ENCODE results near the gene GREB1L. TPM values are rescaled to one million over a fixed set of nuclear protein-coding genes. Genes with fewer than 3 reads are reported as not detected.

The GREB1L gene
- total RNA-seq, 1 experiment from 2014 or later: 1.2 TPM

DNA sequence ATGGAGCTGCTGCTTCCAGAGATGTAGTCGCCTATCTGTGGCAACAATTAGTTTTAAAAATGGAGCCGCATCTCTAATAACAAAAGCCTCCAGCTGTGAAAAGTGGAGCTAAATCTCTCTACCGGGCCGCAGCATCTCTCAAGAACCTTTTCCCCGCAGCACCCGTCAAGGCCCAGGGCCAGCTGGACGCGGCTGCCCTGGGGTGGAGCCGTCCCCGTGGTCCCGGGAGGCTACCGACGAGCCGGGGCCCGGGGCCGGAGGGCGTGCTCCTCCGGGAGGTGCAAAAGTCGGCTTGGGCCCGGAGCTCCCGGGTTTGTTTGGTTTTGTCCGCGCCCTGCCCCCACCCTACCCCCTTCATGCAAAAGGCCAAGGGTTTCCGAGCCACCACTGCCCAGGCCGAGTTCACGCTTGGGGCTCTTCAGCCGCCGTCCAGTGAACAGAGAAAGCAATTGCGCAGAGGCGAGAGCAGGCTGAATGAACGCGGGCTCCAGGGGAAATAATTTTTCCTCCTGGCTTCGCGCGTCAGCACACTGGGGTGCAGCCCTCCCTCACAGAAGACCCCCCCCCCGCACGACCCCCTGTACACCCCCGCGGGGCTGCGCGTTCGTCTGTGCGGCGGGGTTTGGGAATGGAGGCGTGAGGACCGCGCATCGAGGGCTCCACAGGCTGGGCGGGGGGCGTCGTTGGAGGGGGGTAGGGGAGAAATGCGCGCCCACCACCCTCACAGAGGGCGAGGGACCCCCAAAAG is 557 bp upstream of the GREB1L start:
- Histone ChIP-seq H3K9me3 (replicated peaks) (0 out of 2 replicates have a peak, but pooled peaks cover 2% of the 10 kb centered on the region), H3K27me3 (replicated peaks) (peaks cover 52% of the 10 kb centered on the region), H3K36me3 (no peaks in the 10 kb centered on the region), H3K4me1 (replicated peaks) (peaks cover 10% of the 10 kb centered on the region), H3K4me3 (no peak overlapping the region), H3K27ac (no peak overlapping the region)
- DNase-seq (ENCODE audit: low read depth in 1 of 2, low spot score in 2 of 2): no peak

- peaks cover 52% of the 10 kb centered on the region for H3K27me3 ChIP-seq (replicated peaks)
- DNase-seq (ENCODE audit: low read depth in 1 of 2, low spot score in 2 of 2): no peak
- 0 out of 2 replicates have a peak, but pooled peaks cover 2% of the 10 kb centered on the region for H3K9me3 ChIP-seq (replicated peaks)
- no peaks in the 10 kb centered on the region for H3K36me3 ChIP-seq
- no peak overlapping the region for H3K27ac ChIP-seq
- peak overlapping the region; percentile 50 for H3K4me3 ChIP-seq
- H3K4me1 ChIP-seq (replicated peaks): peaks cover 10% of the 10 kb centered on the region
Measured at GRCh38 chr18:21242780-21243401, 859 bp downstream of the GREB1L start.

DNA sequence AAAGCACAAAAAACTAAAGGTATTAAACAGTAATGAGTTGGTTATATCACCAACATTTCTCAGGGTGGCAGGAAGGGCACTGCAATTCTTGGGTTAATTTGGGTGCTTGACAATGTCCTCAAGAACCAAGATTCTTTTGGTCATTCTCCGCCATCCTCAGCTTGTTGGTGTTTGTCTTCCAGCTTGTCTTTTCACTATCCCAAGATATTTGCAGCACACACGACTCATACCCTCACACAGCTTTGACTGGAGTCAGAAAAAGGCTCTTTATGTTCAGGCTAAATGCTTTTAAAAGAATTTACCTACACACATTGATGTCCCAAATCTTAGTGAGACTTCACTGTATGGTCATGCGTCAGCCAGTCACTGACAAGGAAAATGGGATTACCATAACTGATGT is 12.5 kb downstream of the GREB1L start:
- no peaks in the 10 kb centered on the region for H3K36me3 ChIP-seq
- H3K9me3 ChIP-seq (replicated peaks): no peaks in the 10 kb centered on the region
- H3K27ac ChIP-seq: no peak overlapping the region
- no peaks in the 10 kb centered on the region for H3K4me1 ChIP-seq (replicated peaks)
- no peak overlapping the region for H3K4me3 ChIP-seq
- DNase-seq (ENCODE audit: low read depth in 1 of 2, low spot score in 2 of 2): no peak
- no peaks in the 10 kb centered on the region for H3K27me3 ChIP-seq (replicated peaks)

DNA sequence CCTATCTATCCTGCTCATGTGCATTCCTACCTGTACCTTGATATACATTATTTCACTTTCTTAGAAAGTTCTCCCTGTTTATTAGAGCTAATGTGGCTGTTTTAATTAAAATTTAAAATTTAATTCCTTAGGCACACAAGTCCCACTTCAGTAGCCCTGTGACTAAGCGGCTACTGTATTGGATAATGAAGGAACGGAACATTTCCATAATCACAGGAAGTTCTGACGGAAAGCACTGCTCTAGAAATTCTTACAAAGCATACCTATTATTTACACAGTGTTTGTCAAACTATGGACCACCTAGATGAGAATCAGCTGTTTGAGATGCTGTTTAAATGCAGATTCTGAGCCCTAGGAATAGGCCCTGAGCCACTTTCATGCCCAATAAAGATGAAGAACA is 13.2 kb downstream of the GREB1L start:
- Histone ChIP-seq H3K36me3 (no peaks in the 10 kb centered on the region), H3K27me3 (replicated peaks) (no peaks in the 10 kb centered on the region), H3K27ac (no peak overlapping the region), H3K4me3 (no peak overlapping the region), H3K9me3 (replicated peaks) (no peaks in the 10 kb centered on the region), H3K4me1 (replicated peaks) (no peaks in the 10 kb centered on the region)
- no peak for DNase-seq (ENCODE audit: low read depth in 1 of 2, low spot score in 2 of 2)

DNA sequence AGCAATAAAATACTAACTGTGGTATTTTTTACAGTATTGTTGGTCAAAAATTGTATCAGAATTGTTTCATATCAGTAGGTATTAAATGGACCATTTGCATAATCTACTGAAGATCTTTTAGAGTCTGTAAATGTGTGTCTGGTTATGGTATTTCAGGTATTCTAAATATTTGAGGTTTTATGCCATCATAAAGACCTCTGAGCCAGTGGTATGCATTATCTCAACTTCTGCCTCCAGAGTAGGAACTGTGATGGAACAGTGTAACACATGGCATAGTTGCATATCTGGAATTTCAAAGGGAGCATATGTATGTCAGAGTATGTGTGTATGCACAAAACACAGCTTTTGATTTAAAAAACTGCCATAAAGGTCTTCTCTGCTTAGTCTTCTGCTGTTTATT is 15.4 kb downstream of the GREB1L start:
- Histone ChIP-seq H3K4me1 (replicated peaks) (no peaks in the 10 kb centered on the region), H3K27me3 (replicated peaks) (no peaks in the 10 kb centered on the region), H3K36me3 (no peaks in the 10 kb centered on the region), H3K27ac (no peak overlapping the region), H3K4me3 (no peak overlapping the region), H3K9me3 (replicated peaks) (no peaks in the 10 kb centered on the region)
- no peak for DNase-seq (ENCODE audit: low read depth in 1 of 2, low spot score in 2 of 2)

DNA sequence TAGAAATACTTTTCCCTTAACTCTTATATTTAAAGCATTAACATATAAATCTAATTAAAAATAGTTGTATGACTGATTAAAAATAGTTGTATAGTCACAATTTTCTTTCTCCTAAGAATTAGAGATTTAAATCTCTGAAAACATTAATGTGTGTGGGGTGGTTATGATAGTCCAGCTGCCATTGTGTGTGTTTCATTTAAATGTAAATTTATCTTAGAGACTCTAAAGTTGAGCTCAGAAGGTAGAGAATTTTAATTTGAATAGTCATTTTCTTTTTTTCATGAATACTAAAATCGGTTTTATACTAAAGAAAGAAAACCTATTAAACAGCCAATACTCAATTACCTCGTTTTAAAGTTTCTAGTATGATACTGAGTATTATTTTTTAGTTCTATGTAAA is 18.6 kb downstream of the GREB1L start:
- Histone ChIP-seq H3K9me3 (replicated peaks) (no peaks in the 10 kb centered on the region), H3K27me3 (replicated peaks) (no peaks in the 10 kb centered on the region), H3K36me3 (no peaks in the 10 kb centered on the region), H3K27ac (no peak overlapping the region), H3K4me3 (no peak overlapping the region), H3K4me1 (replicated peaks) (no peaks in the 10 kb centered on the region)
- DNase-seq (ENCODE audit: low read depth in 1 of 2, low spot score in 2 of 2): no peak

- H3K27me3 ChIP-seq (replicated peaks): no peaks in the 10 kb centered on the region
- H3K4me1 ChIP-seq (replicated peaks): no peaks in the 10 kb centered on the region
- H3K36me3 ChIP-seq: no peaks in the 10 kb centered on the region
- H3K9me3 ChIP-seq (replicated peaks): no peaks in the 10 kb centered on the region
- H3K27ac ChIP-seq: no peak overlapping the region
- H3K4me3 ChIP-seq: no peak overlapping the region
- no peak for DNase-seq (ENCODE audit: low read depth in 1 of 2, low spot score in 2 of 2)
Measured at GRCh38 chr18:21261352-21261751, 19.3 kb downstream of the GREB1L start.

GRCh38 chr18:21262244-21262643 is 20.2 kb downstream of the GREB1L start:
- no peak overlapping the region for H3K4me3 ChIP-seq
- no peaks in the 10 kb centered on the region for H3K9me3 ChIP-seq (replicated peaks)
- DNase-seq (ENCODE audit: low read depth in 1 of 2, low spot score in 2 of 2): no peak
- H3K27me3 ChIP-seq (replicated peaks): no peaks in the 10 kb centered on the region
- no peaks in the 10 kb centered on the region for H3K36me3 ChIP-seq
- H3K27ac ChIP-seq: no peak overlapping the region
- no peaks in the 10 kb centered on the region for H3K4me1 ChIP-seq (replicated peaks)

DNA sequence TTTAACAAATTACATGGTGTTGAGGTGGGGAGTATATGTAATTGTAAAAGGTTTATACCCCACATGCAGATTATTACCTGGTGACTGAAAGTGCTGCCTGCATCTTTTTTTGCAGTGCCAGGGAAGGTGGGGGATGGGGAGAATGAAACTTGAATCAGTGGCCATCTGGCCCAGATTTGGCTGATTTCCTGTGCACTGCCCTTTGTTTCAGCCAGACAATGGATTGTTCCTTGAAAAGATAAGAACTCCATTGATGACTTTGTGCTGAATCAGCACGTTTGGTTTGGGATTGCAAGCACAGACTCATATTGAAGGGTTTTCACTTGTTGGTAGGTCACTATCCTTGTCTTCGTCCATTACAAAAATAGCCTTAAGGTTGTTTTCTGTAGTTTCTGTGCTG is 20.9 kb downstream of the GREB1L start:
- Histone ChIP-seq H3K4me1 (replicated peaks) (no peaks in the 10 kb centered on the region), H3K4me3 (no peak overlapping the region), H3K9me3 (replicated peaks) (no peaks in the 10 kb centered on the region), H3K27ac (no peak overlapping the region), H3K36me3 (no peaks in the 10 kb centered on the region), H3K27me3 (replicated peaks) (no peaks in the 10 kb centered on the region)
- DNase-seq (ENCODE audit: low read depth in 1 of 2, low spot score in 2 of 2): no peak

DNA sequence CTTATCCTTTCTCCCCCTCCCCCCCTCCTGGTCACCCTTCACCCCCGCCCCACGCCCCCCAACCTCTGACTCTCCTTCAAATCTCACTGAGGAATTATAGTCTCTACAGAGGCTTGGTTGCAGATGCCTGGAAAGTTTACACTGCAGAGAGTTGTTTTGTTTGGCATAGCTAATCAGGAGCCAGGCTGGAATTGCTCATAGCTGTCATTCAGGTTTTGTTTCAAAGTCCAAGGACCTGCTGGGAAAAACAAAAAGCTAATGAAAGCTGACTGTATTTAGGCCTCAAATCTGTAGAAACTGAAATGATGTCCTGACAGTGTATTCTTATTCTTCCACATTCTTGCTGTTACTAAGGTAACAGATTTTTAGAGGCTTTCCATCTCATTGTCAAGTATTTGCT is 22.6 kb downstream of the GREB1L start:
- H3K4me1 ChIP-seq (replicated peaks): no peaks in the 10 kb centered on the region
- H3K4me3 ChIP-seq: no peak overlapping the region
- H3K27ac ChIP-seq: no peak overlapping the region
- no peak for DNase-seq (ENCODE audit: low read depth in 1 of 2, low spot score in 2 of 2)
- H3K9me3 ChIP-seq (replicated peaks): no peaks in the 10 kb centered on the region
- 0 out of 2 replicates have a peak, but pooled peaks cover 3% of the 10 kb centered on the region for H3K27me3 ChIP-seq (replicated peaks)
- H3K36me3 ChIP-seq: no peaks in the 10 kb centered on the region

- 0 out of 2 replicates have a peak, but pooled peaks cover 3% of the 10 kb centered on the region for H3K27me3 ChIP-seq (replicated peaks)
- H3K27ac ChIP-seq: no peak overlapping the region
- no peak for DNase-seq (ENCODE audit: low read depth in 1 of 2, low spot score in 2 of 2)
- no peaks in the 10 kb centered on the region for H3K9me3 ChIP-seq (replicated peaks)
- no peak overlapping the region for H3K4me3 ChIP-seq
- H3K36me3 ChIP-seq: no peaks in the 10 kb centered on the region
- no peaks in the 10 kb centered on the region for H3K4me1 ChIP-seq (replicated peaks)
Measured at GRCh38 chr18:21265971-21266673, 24.1 kb downstream of the GREB1L start.

- Histone ChIP-seq H3K4me3 (no peak overlapping the region), H3K9me3 (replicated peaks) (no peaks in the 10 kb centered on the region), H3K27me3 (replicated peaks) (0 out of 2 replicates have a peak, but pooled peaks cover 3% of the 10 kb centered on the region), H3K4me1 (replicated peaks) (no peaks in the 10 kb centered on the region), H3K27ac (no peak overlapping the region), H3K36me3 (no peaks in the 10 kb centered on the region)
- DNase-seq (ENCODE audit: low read depth in 1 of 2, low spot score in 2 of 2): no peak
Measured at GRCh38 chr18:21267400-21267799, 25.4 kb downstream of the GREB1L start.

- Histone ChIP-seq H3K4me3 (no peak overlapping the region), H3K9me3 (replicated peaks) (no peaks in the 10 kb centered on the region), H3K27me3 (replicated peaks) (0 out of 2 replicates have a peak, but pooled peaks cover 3% of the 10 kb centered on the region), H3K27ac (no peak overlapping the region), H3K36me3 (no peaks in the 10 kb centered on the region), H3K4me1 (replicated peaks) (no peaks in the 10 kb centered on the region)
- no peak for DNase-seq (ENCODE audit: low read depth in 1 of 2, low spot score in 2 of 2)
Measured at GRCh38 chr18:21269349-21269748, 27.3 kb downstream of the GREB1L start.

DNA sequence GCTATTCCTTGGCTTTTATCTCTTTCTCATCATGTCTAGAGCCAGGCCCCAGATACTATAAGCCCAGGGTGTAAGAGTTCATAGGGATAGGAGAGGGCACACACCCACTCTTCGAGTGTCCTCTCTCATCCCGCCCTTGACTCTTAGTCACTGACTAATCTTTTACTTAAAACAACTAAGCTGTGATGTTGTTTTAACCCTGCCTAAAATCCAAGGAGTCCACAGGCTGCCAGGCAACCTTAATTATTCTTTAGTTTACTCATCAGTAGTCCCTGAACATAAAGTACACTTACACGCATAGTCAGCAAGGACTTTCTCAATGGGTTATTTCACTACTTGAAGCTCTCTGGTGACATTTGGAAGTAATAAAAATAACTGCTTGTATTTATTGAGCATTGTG is 28.4 kb downstream of the GREB1L start:
- Histone ChIP-seq H3K36me3 (no peaks in the 10 kb centered on the region), H3K4me1 (replicated peaks) (no peaks in the 10 kb centered on the region), H3K27me3 (replicated peaks) (0 out of 2 replicates have a peak, but pooled peaks cover 3% of the 10 kb centered on the region), H3K27ac (no peak overlapping the region), H3K4me3 (no peak overlapping the region), H3K9me3 (replicated peaks) (no peaks in the 10 kb centered on the region)
- no peak for DNase-seq (ENCODE audit: low read depth in 1 of 2, low spot score in 2 of 2)

All from SJSA1 (cell line).